Trophoblast cell (in vitro differentiated cells and primary cell): ENCODE results near the gene GALNT6.

ENCODE experiments used
- DNase-seq, 2 donors: peaks; one replicate each; pipeline ENCODE4 v3.0.0-alpha.2; 2016
- H2AFZ ChIP-seq: 2 replicates; pipeline ENCODE4 v1.6.1; 2013; ENCODE audit warnings: low read length, moderate library complexity, mild to moderate bottlenecking; ENCODE audit not compliant: insufficient read depth, poor library complexity
- H2AK5ac ChIP-seq: 2 replicates; pipeline ENCODE4 v1.6.1; 2013; ENCODE audit warnings: mild to moderate bottlenecking, low read length
- H2BK120ac ChIP-seq: 2 replicates; pipeline ENCODE4 v1.6.1; 2013; ENCODE audit warnings: low read length, mild to moderate bottlenecking, moderate library complexity; ENCODE audit not compliant: insufficient read depth, poor library complexity
- H2BK12ac ChIP-seq: 2 replicates; pipeline ENCODE4 v1.6.1; 2013; ENCODE audit warnings: mild to moderate bottlenecking, low read length, moderate library complexity
- H2BK5ac ChIP-seq: 2 replicates; pipeline ENCODE4 v1.6.1; 2013; ENCODE audit warnings: low read length, low read depth, moderate library complexity, mild to moderate bottlenecking; ENCODE audit not compliant: poor library complexity
- H3K14ac ChIP-seq: 2 replicates; pipeline ENCODE4 v1.6.1; 2013; ENCODE audit warnings: mild to moderate bottlenecking, low read length
- H3K18ac ChIP-seq: 2 replicates; pipeline ENCODE4 v1.6.1; 2013; ENCODE audit warnings: mild to moderate bottlenecking, low read length
- H3K23ac ChIP-seq: 2 replicates; pipeline ENCODE4 v1.6.1; 2013; ENCODE audit warnings: low read length
- H3K27ac ChIP-seq: 2 replicates; pipeline ENCODE4 v1.5.1; 2013; ENCODE audit warnings: low read depth, mild to moderate bottlenecking, inconsistent platforms, low read length, moderate library complexity
- H3K27me3 ChIP-seq: 2 replicates; pipeline ENCODE4 v1.6.1; 2013; ENCODE audit warnings: inconsistent platforms, mild to moderate bottlenecking, low read length, moderate library complexity; ENCODE audit not compliant: insufficient read depth
- H3K36me3 ChIP-seq, 2 experiments: 1 replicate in 1 of 2; 2 replicates in 1 of 2; pipeline ENCODE4 v1.6.1; 2013; ENCODE audit warnings: low read length in 2 of 2, mild to moderate bottlenecking in 2 of 2, moderate library complexity in 1 of 2; ENCODE audit not compliant: insufficient read depth in 2 of 2, control insufficient read depth in 1 of 2
- H3K4ac ChIP-seq: 2 replicates; pipeline ENCODE4 v1.6.1; 2013; ENCODE audit warnings: low read depth, mild to moderate bottlenecking, low read length, moderate library complexity
- H3K4me1 ChIP-seq, 2 experiments: 1 replicate in 1 of 2; 2 replicates in 1 of 2; pipeline ENCODE4 v1.6.1; 2013; ENCODE audit warnings: low read length in 2 of 2, mild to moderate bottlenecking in 2 of 2, moderate library complexity in 1 of 2; ENCODE audit not compliant: insufficient read depth in 2 of 2, control insufficient read depth in 1 of 2
- H3K4me2 ChIP-seq: 2 replicates; pipeline ENCODE4 v1.6.1; 2013; ENCODE audit warnings: inconsistent platforms, mild to moderate bottlenecking, low read length, moderate library complexity
- H3K4me3 ChIP-seq: 2 replicates; pipeline ENCODE4 v1.5.1; 2013; ENCODE audit warnings: mild to moderate bottlenecking, low read depth, low read length, inconsistent platforms
- H3K79me1 ChIP-seq: one replicate; pipeline ENCODE4 v1.6.1; 2013; ENCODE audit warnings: low read length
- H3K79me2 ChIP-seq: 2 replicates; pipeline ENCODE4 v1.6.1; 2013; ENCODE audit warnings: low read length, mild to moderate bottlenecking; ENCODE audit not compliant: control insufficient read depth, insufficient read depth, poor library complexity
- H3K9ac ChIP-seq: 2 replicates; pipeline ENCODE4 v1.6.1; 2013; ENCODE audit warnings: mild to moderate bottlenecking, low read length
- H3K9me3 ChIP-seq: 2 replicates; pipeline ENCODE4 v1.6.1; 2013; ENCODE audit warnings: low read depth, mild to moderate bottlenecking, control low read depth, inconsistent platforms, low read length; ENCODE audit not compliant: insufficient read depth
- H4K12ac ChIP-seq: 2 replicates; pipeline ENCODE4 v1.6.1; 2013; ENCODE audit warnings: low read depth, mild to moderate bottlenecking, low read length, moderate library complexity
- H4K8ac ChIP-seq: 2 replicates; pipeline ENCODE4 v1.6.1; 2013; ENCODE audit warnings: low read depth, mild to moderate bottlenecking, low read length, moderate library complexity
- H4K91ac ChIP-seq: one replicate; pipeline ENCODE4 v1.6.1; 2013; ENCODE audit warnings: low read depth, mild to moderate bottlenecking, low read length, moderate library complexity
- WGBS: extraction: QIAGEN DNeasy Blood & Tissue Kit; methylation state at CpG from one replicate; pipeline ENCODE4 v1.1.7; 2013; ENCODE audit warnings: missing lambda C conversion rate; ENCODE audit not compliant: insufficient read length, insufficient coverage; ENCODE audit errors: extremely low coverage; 5-methylcytosine and 5-hydroxymethylcytosine counted together

GALNT6 gene

GRCh38 chr12:51388069-51388799, 3.0 kb downstream of the GALNT6 start:
- H3K4me3 ChIP-seq: no peak overlapping the region
- no peak overlapping the region for H4K12ac ChIP-seq
- H3K4ac ChIP-seq: peak overlapping the region; percentile 97
- no peaks in the 10 kb centered on the region for H3K27me3 ChIP-seq
- peaks cover 42 to 43% of the 10 kb centered on the region in 2 experiments for H3K4me1 ChIP-seq
- no peaks in the 10 kb centered on the region for H3K9me3 ChIP-seq
- H3K23ac ChIP-seq: no peak overlapping the region
- H3K79me1 ChIP-seq: peaks cover 64% of the 10 kb centered on the region
- H2BK12ac ChIP-seq: peak overlapping the region; percentile 98
- peak overlapping the region; percentile 57 for H3K18ac ChIP-seq
- H2AFZ ChIP-seq: no peak overlapping the region
- peak overlapping the region; percentile 99 for H4K91ac ChIP-seq
- H3K4me2 ChIP-seq: peak overlapping the region; percentile 6
- H3K36me3 ChIP-seq: peaks cover 4 to 7% of the 10 kb centered on the region in 2 experiments
- no CpG with 5 or more reads among the region's 10 CpGs for WGBS
- peak overlapping the region; percentile 78 for H3K27ac ChIP-seq
- peak overlapping the region; percentile 86 for H2BK5ac ChIP-seq
- peak overlapping the region; percentile 93 for H3K14ac ChIP-seq
- H3K79me2 ChIP-seq: peaks cover 25% of the 10 kb centered on the region
- H2BK120ac ChIP-seq: peak overlapping the region; percentile 98
- H3K9ac ChIP-seq: no peak overlapping the region
- peak overlapping the region; percentile 86 for H4K8ac ChIP-seq
- peak overlapping the region; percentile 83 for H2AK5ac ChIP-seq
- DNase-seq: peak; percentile 72 to 77

- peaks cover 14 to 23% of the 10 kb centered on the region in 2 experiments for H3K36me3 ChIP-seq
- H2BK120ac ChIP-seq: peak overlapping the region; percentile 59
- no peak overlapping the region for H4K12ac ChIP-seq
- H3K4me1 ChIP-seq: peaks cover 42 to 43% of the 10 kb centered on the region in 2 experiments
- H3K27ac ChIP-seq: no peak overlapping the region
- DNase-seq: no peak
- H3K4me3 ChIP-seq: no peak overlapping the region
- peak overlapping the region; percentile 20 for H2BK12ac ChIP-seq
- peak overlapping the region; percentile 73 for H2BK5ac ChIP-seq
- no CpG with 5 or more reads among the region's 4 CpGs for WGBS
- H3K9ac ChIP-seq: no peak overlapping the region
- peaks cover 57% of the 10 kb centered on the region for H3K79me1 ChIP-seq
- peak overlapping the region; percentile 66 for H2AK5ac ChIP-seq
- H3K9me3 ChIP-seq: peaks cover 1% of the 10 kb centered on the region
- peak overlapping the region; percentile 47 for H3K4ac ChIP-seq
- H3K79me2 ChIP-seq: peaks cover 16% of the 10 kb centered on the region
- peak overlapping the region; percentile 30 for H4K8ac ChIP-seq
- peak overlapping the region; percentile 54 for H3K14ac ChIP-seq
- no peak overlapping the region for H3K4me2 ChIP-seq
- H2AFZ ChIP-seq: no peak overlapping the region
- peak overlapping the region; percentile 86 for H3K18ac ChIP-seq
- H3K23ac ChIP-seq: no peak overlapping the region
- H3K27me3 ChIP-seq: no peaks in the 10 kb centered on the region
- H4K91ac ChIP-seq: peak overlapping the region; percentile 79
These were observed 4.9 kb downstream of the GALNT6 start for GRCh38 chr12:51386351-51386750.

GRCh38 chr12:51383269-51383905, 7.8 kb downstream of the GALNT6 start:
- Histone ChIP-seq H2AFZ (no peak overlapping the region), H2AK5ac (peak overlapping the region; percentile 87), H3K18ac (peak overlapping the region; percentile 80), H2BK5ac (peak overlapping the region; percentile 71), H3K14ac (peak overlapping the region; percentile 67), H3K9ac (no peak overlapping the region), H3K4me3 (no peak overlapping the region), H2BK120ac (peak overlapping the region; percentile 53), H4K12ac (no peak overlapping the region), H3K27ac (peak overlapping the region; percentile 63), H3K79me2 (peaks cover 5% of the 10 kb centered on the region), H3K27me3 (no peaks in the 10 kb centered on the region), H3K9me3 (peaks cover 1% of the 10 kb centered on the region), H3K4ac (peak overlapping the region; percentile 18), H4K8ac (peak overlapping the region; percentile 67), H3K36me3 (peaks cover 30 to 42% of the 10 kb centered on the region in 2 experiments), H2BK12ac (peak overlapping the region; percentile 81), H3K23ac (no peak overlapping the region), H3K4me2 (no peak overlapping the region), H3K79me1 (peaks cover 35% of the 10 kb centered on the region), H3K4me1 (peaks cover 29% of the 10 kb centered on the region in 2 experiments), H4K91ac (peak overlapping the region; percentile 83)
- DNase-seq: no peak
- no CpG with 5 or more reads among the region's 6 CpGs for WGBS

- H2BK120ac ChIP-seq: peak overlapping the region; percentile 5
- H4K91ac ChIP-seq: peak overlapping the region; percentile 29
- no peak overlapping the region for H2AFZ ChIP-seq
- H3K18ac ChIP-seq: peak overlapping the region; percentile 27
- H3K79me1 ChIP-seq: peaks cover 26% of the 10 kb centered on the region
- H3K9ac ChIP-seq: peak overlapping the region; percentile 36
- no peaks in the 10 kb centered on the region for H3K27me3 ChIP-seq
- no peak overlapping the region for H3K4me3 ChIP-seq
- no CpG with 5 or more reads among the region's 7 CpGs for WGBS
- H3K4ac ChIP-seq: peak overlapping the region; percentile 5
- H3K79me2 ChIP-seq: peaks cover 2% of the 10 kb centered on the region
- H3K27ac ChIP-seq: no peak overlapping the region
- H2AK5ac ChIP-seq: peak overlapping the region; percentile 23
- H2BK12ac ChIP-seq: peak overlapping the region; percentile 2
- peaks cover 21 to 23% of the 10 kb centered on the region in 2 experiments for H3K4me1 ChIP-seq
- peak overlapping the region; percentile 70 for H3K23ac ChIP-seq
- H4K8ac ChIP-seq: no peak overlapping the region
- H3K4me2 ChIP-seq: no peak overlapping the region
- H3K9me3 ChIP-seq: peaks cover 1% of the 10 kb centered on the region
- no peak overlapping the region for H2BK5ac ChIP-seq
- DNase-seq: no peak
- H4K12ac ChIP-seq: no peak overlapping the region
- H3K36me3 ChIP-seq: peaks cover 40 to 51% of the 10 kb centered on the region in 2 experiments
- H3K14ac ChIP-seq: peak overlapping the region; percentile 21
These were observed 9.0 kb downstream of the GALNT6 start for GRCh38 chr12:51382173-51382572.
